ENCODE measurements around the gene ACSL3.
"Not testable (repeated sequence)": the region's sequence is repeated elsewhere in the genome, so short reads cannot be mapped to it uniquely, and the experiment has no call there.

The ACSL3 gene

GRCh38 chr2:222915092-222915957, 54.5 kb downstream of the ACSL3 start:
- DNase-seq = peak; percentile 21

- no peak for DNase-seq
These were observed 55.7 kb downstream of the ACSL3 start for GRCh38 chr2:222916229-222917197.

- not testable (repeated sequence) for DNase-seq
These were observed 56.4 kb downstream of the ACSL3 start for GRCh38 chr2:222917212-222917611.

GRCh38 chr2:222919841-222920526, 59.1 kb downstream of the ACSL3 start:
- DNase-seq = no peak

GRCh38 chr2:222920657-222921186, 59.9 kb downstream of the ACSL3 start:
- no peak for DNase-seq

GRCh38 chr2:222922019-222922800, 61.4 kb downstream of the ACSL3 start:
- peak; percentile 48 for DNase-seq

GRCh38 chr2:222926915-222927314, 66.1 kb downstream of the ACSL3 start:
- no peak for DNase-seq

GRCh38 chr2:222927600-222927999, 66.8 kb downstream of the ACSL3 start:
- DNase-seq = no peak

GRCh38 chr2:222928335-222928734, 67.5 kb downstream of the ACSL3 start:
- DNase-seq = no peak

- no peak for DNase-seq
These were observed 70.0 kb downstream of the ACSL3 start for GRCh38 chr2:222930862-222931261.

GRCh38 chr2:222931659-222932058, 70.8 kb downstream of the ACSL3 start:
- DNase-seq = no peak

GRCh38 chr2:222933458-222933857, 72.6 kb downstream of the ACSL3 start:
- DNase-seq = no peak

GRCh38 chr2:222935688-222936298, 75.0 kb downstream of the ACSL3 start:
- no peak for DNase-seq

GRCh38 chr2:222936705-222937104, 75.9 kb downstream of the ACSL3 start:
- no peak for DNase-seq

GRCh38 chr2:222938327-222938726, 77.5 kb downstream of the ACSL3 start:
- DNase-seq = no peak

GRCh38 chr2:222939208-222939856, 78.5 kb downstream of the ACSL3 start:
- DNase-seq = peak; percentile 64

GRCh38 chr2:222939979-222940378, 79.1 kb downstream of the ACSL3 start:
- DNase-seq = no peak

GRCh38 chr2:222941510-222942032, 80.7 kb downstream of the ACSL3 start:
- DNase-seq = no peak

GRCh38 chr2:222942561-222942960, 81.7 kb downstream of the ACSL3 start:
- no peak for DNase-seq

GRCh38 chr2:222942977-222943376, 82.1 kb downstream of the ACSL3 start:
- DNase-seq = no peak

- no peak for DNase-seq
These were observed 83.0 kb downstream of the ACSL3 start for GRCh38 chr2:222943820-222944219.
